GM12873 (cell line): ENCODE measurements around the gene ECI1.

ENCODE experiments used
- TF ChIP-seq, protein P1 (sequence below): IDR thresholded peaks from 2 replicates; pipeline ENCODE4 v1.5.1; 2012; ENCODE audit warnings: low read depth, mild to moderate bottlenecking, moderate library complexity, low read length, control low read depth; ENCODE audit not compliant: insufficient read depth; ENCODE audit errors: missing control alignments

The ECI1 gene

DNA sequence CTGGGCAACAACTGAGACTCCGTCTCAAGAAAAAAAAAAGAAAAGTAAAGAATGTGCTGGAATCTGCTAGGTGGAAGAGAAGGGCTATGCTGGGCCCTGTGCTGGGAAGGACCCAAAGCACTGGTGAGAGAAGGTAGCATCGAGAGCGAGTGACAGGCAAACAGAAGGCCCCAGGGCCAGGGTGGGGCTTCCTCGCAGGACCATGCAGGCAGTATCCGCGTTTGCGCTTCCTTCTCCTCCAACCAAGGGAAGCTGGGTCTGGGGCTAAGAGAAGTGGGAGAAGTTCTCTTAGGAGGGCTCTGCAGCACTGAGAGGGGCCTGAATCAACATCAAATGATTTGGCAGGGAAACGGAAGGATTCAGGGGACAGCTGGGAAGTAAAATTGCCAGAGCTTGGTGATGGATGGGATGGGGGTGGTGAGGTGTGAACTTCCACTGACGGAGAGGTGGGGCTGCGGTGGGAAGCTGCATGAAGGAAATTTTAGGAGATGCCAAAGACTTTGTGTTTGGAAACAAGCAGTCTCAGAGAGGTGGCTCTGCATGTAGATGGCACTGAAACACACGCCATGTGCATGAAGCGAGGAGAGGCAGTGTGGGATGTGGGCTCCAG, 5.2 kb upstream of the ECI1 start:
- TF ChIP-seq, protein P1, sequence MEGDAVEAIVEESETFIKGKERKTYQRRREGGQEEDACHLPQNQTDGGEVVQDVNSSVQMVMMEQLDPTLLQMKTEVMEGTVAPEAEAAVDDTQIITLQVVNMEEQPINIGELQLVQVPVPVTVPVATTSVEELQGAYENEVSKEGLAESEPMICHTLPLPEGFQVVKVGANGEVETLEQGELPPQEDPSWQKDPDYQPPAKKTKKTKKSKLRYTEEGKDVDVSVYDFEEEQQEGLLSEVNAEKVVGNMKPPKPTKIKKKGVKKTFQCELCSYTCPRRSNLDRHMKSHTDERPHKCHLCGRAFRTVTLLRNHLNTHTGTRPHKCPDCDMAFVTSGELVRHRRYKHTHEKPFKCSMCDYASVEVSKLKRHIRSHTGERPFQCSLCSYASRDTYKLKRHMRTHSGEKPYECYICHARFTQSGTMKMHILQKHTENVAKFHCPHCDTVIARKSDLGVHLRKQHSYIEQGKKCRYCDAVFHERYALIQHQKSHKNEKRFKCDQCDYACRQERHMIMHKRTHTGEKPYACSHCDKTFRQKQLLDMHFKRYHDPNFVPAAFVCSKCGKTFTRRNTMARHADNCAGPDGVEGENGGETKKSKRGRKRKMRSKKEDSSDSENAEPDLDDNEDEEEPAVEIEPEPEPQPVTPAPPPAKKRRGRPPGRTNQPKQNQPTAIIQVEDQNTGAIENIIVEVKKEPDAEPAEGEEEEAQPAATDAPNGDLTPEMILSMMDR: no peak

DNA sequence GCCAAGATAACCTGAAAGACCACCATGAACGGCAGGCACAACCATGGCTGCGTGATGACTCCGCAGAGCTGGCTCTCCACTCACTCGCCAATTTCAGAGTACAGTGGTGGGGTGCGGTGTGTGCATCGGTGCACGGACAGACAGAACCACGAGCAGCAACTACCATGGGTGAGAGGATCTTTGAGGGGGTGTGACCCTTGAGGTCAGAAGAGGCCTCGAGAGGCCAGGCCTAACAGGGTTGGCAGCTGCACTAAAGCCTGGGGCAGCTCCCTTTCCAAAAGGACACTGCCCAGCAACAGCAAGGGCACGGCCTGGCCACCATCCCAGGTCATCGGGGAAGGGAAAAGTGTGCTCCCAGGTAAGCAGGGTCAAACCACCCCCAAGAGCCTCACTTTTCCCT, 1.9 kb upstream of the ECI1 start:
- TF ChIP-seq, protein P1: no peak

DNA sequence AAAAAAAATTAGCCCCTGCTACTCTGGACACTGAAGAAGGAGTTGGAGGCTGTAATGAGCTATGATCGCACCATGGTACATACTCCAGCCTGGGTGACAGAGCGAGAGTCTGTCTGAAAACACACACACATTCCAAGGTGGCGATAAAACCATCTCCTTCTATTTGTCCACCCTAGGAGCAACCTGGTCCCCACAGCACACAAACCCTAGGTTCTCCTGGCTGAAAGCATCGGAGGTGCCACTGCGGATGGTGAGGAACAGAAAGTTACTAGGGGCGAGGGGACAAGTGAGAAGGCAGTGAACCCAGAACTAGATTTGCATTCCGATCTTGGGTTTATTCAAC, 1.4 kb upstream of the ECI1 start:
- TF ChIP-seq, protein P1: no peak

DNA sequence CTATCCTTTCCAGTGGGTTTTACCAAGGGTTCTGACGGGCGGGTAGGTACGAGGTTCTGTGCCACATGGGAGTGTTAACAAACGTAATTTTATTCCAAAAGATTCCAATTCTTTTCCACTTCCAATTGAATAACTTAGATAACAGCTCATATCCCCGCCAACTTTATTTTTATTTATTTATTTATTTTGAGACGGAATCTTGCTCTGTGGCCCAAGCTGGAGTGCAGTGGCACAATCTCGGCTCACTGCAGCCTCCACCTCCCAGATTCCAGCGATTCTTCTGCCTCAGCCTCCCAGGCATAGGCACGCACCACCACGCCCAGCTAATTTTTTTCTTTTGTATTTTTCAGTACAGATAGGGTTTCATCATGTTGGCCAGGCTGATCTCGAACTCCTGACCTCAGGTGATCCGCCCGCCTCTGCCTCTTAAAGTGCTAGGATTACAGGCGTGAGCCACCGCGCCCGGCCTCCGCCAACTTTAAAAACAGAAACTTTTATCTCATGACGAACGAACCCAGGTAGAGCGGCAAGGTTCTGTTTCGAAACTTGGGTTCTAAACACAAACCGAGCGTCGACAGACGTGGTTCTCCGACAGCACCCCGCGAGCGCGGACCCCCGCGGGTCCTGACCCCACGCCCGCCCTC, 613 bp downstream of the ECI1 start:
- TF ChIP-seq, protein P1: no peak

DNA sequence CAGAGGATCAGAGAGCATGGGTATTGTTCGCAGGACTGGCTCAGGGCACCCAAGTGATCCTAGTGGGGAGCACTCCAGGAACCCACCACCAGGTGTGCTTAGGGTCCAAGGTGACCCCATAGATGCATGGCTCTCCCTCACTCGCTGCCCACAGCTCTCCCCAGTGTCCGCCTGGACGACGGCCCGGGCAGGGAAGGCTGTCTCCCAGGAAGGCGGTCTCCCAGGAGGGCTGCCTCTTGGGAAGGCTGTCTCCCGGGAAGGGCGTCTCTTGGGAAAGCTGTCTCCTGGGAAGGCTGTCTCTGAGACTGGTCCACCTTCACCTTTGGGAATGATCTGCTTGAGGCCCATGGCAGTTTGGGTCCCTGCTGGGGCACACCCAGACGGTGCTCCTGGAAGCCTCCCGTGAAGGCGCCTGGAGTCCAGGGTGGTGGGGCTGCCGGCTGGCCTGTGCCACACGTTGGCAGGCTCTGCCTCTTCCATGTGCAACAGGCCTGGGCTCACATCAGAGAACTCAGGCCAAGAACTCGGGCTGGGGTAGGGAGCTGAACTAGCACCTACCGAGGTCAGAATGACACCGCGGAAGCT, 5.0 kb downstream of the ECI1 start:
- TF ChIP-seq, protein P1: no peak

DNA sequence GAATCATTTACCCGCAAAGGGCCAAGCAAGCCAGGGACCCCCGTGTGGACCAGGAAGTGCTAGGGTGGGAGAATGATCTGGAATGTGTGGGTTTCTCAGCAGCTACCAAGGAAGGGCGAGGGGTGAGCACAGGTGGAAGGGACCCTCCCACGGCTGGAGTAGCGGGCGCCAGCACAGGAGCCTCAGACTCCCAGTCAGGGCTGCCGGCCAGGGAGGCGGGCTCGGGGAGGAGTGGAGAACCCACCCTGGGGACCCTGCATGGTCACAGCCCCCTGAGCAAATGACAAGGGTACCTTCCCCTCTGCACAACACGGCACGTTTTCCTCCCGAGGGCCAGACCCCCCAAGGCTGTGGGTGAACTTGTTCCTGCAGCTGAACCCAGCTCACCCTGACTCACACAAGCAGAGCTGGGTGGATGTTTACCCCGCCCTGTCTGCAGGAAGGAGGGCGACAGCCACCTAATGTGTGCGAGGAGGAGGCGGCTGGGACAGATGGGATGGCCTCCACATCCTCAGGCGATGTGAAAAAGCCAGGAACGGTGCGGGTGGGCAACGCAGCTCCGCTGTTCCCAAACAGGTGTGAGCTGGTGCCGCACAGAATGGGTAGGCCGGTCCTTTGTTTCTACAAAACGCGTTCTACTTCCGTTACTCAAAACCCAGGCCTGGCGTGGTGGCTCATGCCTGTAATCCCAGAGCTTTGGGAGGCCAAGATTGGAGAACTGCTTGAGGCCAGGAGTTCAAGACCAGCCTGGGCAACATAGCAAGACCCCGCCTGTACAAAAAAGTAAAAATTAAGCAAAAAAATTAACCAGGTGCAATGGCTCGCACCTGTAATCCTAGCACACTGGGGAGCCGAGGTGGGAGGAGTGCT, 6.2 kb downstream of the ECI1 start:
- TF ChIP-seq, protein P1: no peak

DNA sequence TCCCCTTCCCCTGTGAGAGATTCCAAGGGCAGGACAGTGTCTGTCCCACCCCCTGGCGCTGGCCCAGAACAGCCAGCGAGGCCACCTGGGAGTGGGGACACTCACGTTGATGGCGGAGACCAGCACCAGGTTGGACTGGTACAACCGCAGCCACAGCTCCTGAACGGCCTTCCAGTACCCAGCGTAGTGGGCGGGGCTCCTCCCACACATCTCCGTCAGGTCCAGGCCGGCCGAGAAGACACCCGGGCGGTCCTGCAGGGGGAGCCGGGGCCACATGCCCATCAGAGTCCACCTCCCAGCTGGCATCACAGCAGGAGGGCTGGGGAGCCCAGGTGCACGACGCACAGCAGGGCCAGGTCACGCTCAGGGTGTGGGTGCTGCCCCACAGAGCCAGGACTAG, 7.1 kb downstream of the ECI1 start:
- TF ChIP-seq, protein P1: no peak
